Smooth muscle cell (in vitro differentiated cells): ENCODE measurements around the gene MRLN. TPM values are rescaled to one million over a fixed set of nuclear protein-coding genes. Genes with fewer than 3 reads are reported as not detected.

ENCODE experiments used
- DNase-seq: peaks from one replicate; lab custom pipeline; 2025; ENCODE audit not compliant: unreplicated experiment; lab: John Stamatoyannopoulos, UW
- H2AFZ ChIP-seq: fragments of 200-600 bp; sonication (generic); 2 replicates; pipeline ENCODE4 v1.6.0; 2016; ENCODE audit warnings: antibody characterized with exemption, low read depth, mild to moderate bottlenecking
- H3F3A ChIP-seq: fragments of 200-600 bp; sonication (generic); 2 replicates; pipeline ENCODE4 v1.6.0; 2017; ENCODE audit warnings: antibody characterized with exemption, low read depth
- H3K27ac ChIP-seq: fragments of 200-600 bp; sonication (generic); 2 replicates; pipeline ENCODE4 v1.5.1; 2016; ENCODE audit warnings: low read depth, mild to moderate bottlenecking
- H3K27me3 ChIP-seq: fragments of 200-600 bp; sonication (generic); 2 replicates; pipeline ENCODE4 v1.6.1; 2016; ENCODE audit warnings: low read depth, mild to moderate bottlenecking
- H3K36me3 ChIP-seq: fragments of 200-600 bp; sonication (generic); 2 replicates; pipeline ENCODE4 v1.5.1; 2016; ENCODE audit warnings: low read depth
- H3K4me1 ChIP-seq: fragments of 200-600 bp; sonication (generic); 2 replicates; pipeline ENCODE4 v1.5.1; 2016; ENCODE audit warnings: low read depth
- H3K4me2 ChIP-seq: fragments of 200-600 bp; sonication (generic); 2 replicates; pipeline ENCODE4 v1.6.0; 2016; ENCODE audit warnings: mild to moderate bottlenecking
- H3K4me3 ChIP-seq: fragments of 200-600 bp; sonication (generic); 2 replicates; pipeline ENCODE4 v1.5.1; 2016; ENCODE audit warnings: mild to moderate bottlenecking
- H3K79me2 ChIP-seq: fragments of 200-600 bp; sonication (generic); 2 replicates; pipeline ENCODE4 v1.6.0; 2016; ENCODE audit warnings: low read depth, mild to moderate bottlenecking
- H3K9ac ChIP-seq: fragments of 200-600 bp; sonication (generic); 2 replicates; pipeline ENCODE4 v1.6.0; 2016; ENCODE audit warnings: low read depth
- H3K9me3 ChIP-seq: fragments of 200-600 bp; sonication (generic); replicated peaks from 2 replicates; pipeline ENCODE4 v1.5.1; 2016; ENCODE audit warnings: low read depth
- H4K20me1 ChIP-seq: fragments of 200-600 bp; sonication (generic); 2 replicates; pipeline ENCODE4 v1.6.0; 2016; ENCODE audit warnings: low read depth
- CTCF ChIP-seq: fragments of 200-600 bp; sonication (generic); IDR thresholded peaks from 2 replicates; pipeline ENCODE4 v1.5.1; 2017; ENCODE audit warnings: borderline replicate concordance, mild to moderate bottlenecking, antibody characterized with exemption; ENCODE audit not compliant: insufficient read depth, poor library complexity, severe bottlenecking
- WGBS: methylation state at CpG from one replicate; pipeline ENCODE4 v1.1.7; 2016; ENCODE audit warnings: low lambda C conversion rate; 5-methylcytosine and 5-hydroxymethylcytosine counted together
- polyA plus RNA-seq: library from polyadenylated mRNA; unstranded; fragments of >200 nt; fragmentation: Nextera tagmentation; extraction: Ambion mirVana; gene quantifications from 2 replicates; pipeline ENCODE4 v1.2.1, GENCODE V29; 2016
- total RNA-seq: library from RNA; depleted of rRNA; stranded (reverse); fragments of >200 nt; gene quantifications from 2 replicates; pipeline ENCODE4 v1.2.3, GENCODE V29; 2014

MRLN gene
- total and polyA plus RNA-seq, 2 experiments from 2014 or later = not detected

- 81% methylated on average over 2 of the region's 2 CpGs for WGBS
- no peak for DNase-seq
- H3K27me3 ChIP-seq = no peaks in the 10 kb centered on the region
- no peaks in the 10 kb centered on the region for H3K79me2 ChIP-seq
- no peak overlapping the region for H2AFZ ChIP-seq
- no peaks in the 10 kb centered on the region for H3K4me1 ChIP-seq
- no peaks in the 10 kb centered on the region for H4K20me1 ChIP-seq
- no peak overlapping the region for H3K27ac ChIP-seq
- H3K36me3 ChIP-seq = no peaks in the 10 kb centered on the region
- no peak overlapping the region for H3K4me2 ChIP-seq
- H3K9me3 ChIP-seq = no peaks in the 10 kb centered on the region
- no peak overlapping the region for H3K4me3 ChIP-seq
- H3K9ac ChIP-seq = no peak overlapping the region
- no peaks in the 10 kb centered on the region for H3F3A ChIP-seq
- TF ChIP-seq CTCF = no peak
These were observed 33.9 kb downstream of the MRLN start for GRCh38 chr10:59719374-59719773.

- Histone ChIP-seq H3K4me1 (no peaks in the 10 kb centered on the region), H3K9me3 (no peaks in the 10 kb centered on the region), H3F3A (no peaks in the 10 kb centered on the region), H3K9ac (no peak overlapping the region), H3K79me2 (no peaks in the 10 kb centered on the region), H4K20me1 (no peaks in the 10 kb centered on the region), H3K4me2 (no peak overlapping the region), H3K36me3 (no peaks in the 10 kb centered on the region), H3K4me3 (no peak overlapping the region), H2AFZ (no peak overlapping the region), H3K27me3 (no peaks in the 10 kb centered on the region), H3K27ac (no peak overlapping the region)
- WGBS = 93% methylated on average over 2 of the region's 2 CpGs
- TF ChIP-seq CTCF = no peak
- DNase-seq = no peak
These were observed 35.0 kb downstream of the MRLN start for GRCh38 chr10:59718257-59718656.

- Histone ChIP-seq H3K4me3 (no peak overlapping the region), H3K36me3 (no peaks in the 10 kb centered on the region), H3K27ac (no peak overlapping the region), H3K4me1 (peaks cover 4% of the 10 kb centered on the region), H3K9ac (no peak overlapping the region), H3K79me2 (no peaks in the 10 kb centered on the region), H3K27me3 (peaks cover 19% of the 10 kb centered on the region), H2AFZ (no peak overlapping the region), H3F3A (no peaks in the 10 kb centered on the region), H3K9me3 (no peaks in the 10 kb centered on the region), H3K4me2 (no peak overlapping the region), H4K20me1 (no peaks in the 10 kb centered on the region)
- DNase-seq = no peak
- WGBS = 81% methylated on average over 7 of the region's 7 CpGs
- TF ChIP-seq CTCF = no peak
These were observed 39.9 kb downstream of the MRLN start for GRCh38 chr10:59713196-59713821.

GRCh38 chr10:59711871-59712494, 41.3 kb downstream of the MRLN start:
- Histone ChIP-seq H3K9ac (no peak overlapping the region), H3K27ac (no peak overlapping the region), H3K4me3 (no peak overlapping the region), H3K4me2 (no peak overlapping the region), H3K27me3 (peaks cover 29% of the 10 kb centered on the region), H3K79me2 (no peaks in the 10 kb centered on the region), H2AFZ (no peak overlapping the region), H3K4me1 (peaks cover 5% of the 10 kb centered on the region), H3K36me3 (no peaks in the 10 kb centered on the region), H3K9me3 (no peaks in the 10 kb centered on the region), H3F3A (no peaks in the 10 kb centered on the region), H4K20me1 (no peaks in the 10 kb centered on the region)
- no peak for TF ChIP-seq CTCF
- no peak for DNase-seq
- WGBS = 31% methylated on average over 3 of the region's 3 CpGs
